ENCODE data around the gene STOX1.
"Not testable (repeated sequence)": the region's sequence is repeated elsewhere in the genome, so short reads cannot be mapped to it uniquely, and the experiment has no call there.

STOX1 gene

DNA sequence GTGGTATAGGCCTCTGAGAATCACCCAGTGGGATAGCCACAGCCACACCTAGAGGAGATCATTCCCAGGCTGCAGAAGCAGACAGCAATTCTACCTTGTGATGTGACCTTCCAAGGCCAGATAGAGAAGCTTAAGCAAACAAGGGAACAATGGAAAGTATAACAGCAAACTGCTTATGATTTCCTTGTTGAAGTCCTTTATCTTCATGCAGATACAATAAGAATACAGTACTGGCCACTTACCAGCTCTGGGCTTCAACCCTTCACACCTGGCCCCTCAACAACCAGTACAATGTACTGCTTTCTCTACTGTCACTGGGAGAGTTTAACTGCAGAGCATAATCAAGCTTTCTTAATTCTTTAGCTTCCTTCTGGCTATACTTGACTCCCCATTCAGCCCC, 51.2 kb downstream of the STOX1 start:
- DNase-seq (ENCODE audit: low spot score): no peak

DNA sequence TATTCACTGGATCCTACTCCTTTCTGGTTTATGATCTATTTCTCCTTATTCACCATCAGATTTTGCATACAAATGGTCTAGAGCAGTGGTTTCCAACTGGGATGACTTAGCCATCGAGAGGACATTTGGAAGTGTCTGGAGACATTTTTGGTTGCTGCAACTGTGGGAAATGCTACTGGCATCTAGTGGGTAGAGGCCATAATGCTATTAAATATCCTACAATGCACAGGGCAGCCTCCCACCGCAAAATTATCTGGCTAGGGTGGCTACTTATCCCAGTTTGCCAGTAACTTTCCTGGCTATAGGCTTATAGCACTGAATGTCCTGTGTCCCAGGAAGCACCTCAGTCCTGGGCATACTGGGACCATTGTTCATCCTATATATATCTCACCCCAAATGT, 52.3 kb downstream of the STOX1 start:
- no peak for DNase-seq (ENCODE audit: low spot score)

DNA sequence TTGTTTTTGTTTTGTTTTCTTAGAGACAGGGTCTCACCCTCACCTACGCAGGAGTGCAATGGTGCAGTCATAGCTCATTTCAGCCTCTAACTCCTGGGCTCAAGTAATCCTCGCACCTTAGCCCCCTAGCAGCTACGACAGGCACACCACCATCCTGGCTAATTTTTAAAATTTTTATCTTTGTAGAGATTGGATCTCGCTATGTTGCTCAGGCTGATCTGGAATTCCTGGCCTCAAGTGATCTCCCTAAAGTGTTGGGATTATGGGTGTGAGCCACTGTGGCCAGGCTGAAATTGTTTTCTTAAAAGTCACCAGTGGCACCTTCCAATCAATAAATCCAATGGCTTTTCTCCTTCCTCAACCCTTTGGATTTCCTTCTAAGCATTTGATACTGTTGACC, 52.9 kb downstream of the STOX1 start:
- no peak for DNase-seq (ENCODE audit: low spot score)

DNA sequence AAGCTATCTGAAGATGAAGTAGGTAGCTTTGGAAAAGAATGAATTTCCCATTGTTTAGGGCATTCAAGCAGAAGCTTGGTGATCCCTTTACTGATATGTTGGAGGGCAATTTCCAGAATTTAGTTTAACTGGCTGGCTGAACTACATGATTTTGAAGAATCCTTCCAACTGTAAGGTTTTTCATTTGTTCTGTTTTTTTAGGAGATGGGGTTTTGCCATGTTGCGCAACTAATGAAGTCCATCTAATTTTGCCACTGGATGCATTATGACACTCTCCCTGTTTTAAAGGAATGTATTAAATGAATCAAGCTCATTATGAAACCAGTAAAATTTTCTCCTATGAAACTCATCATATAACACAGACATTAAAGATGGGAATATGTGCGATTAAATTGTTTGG, 67.7 kb downstream of the STOX1 start:
- DNase-seq (ENCODE audit: low spot score): no peak

DNA sequence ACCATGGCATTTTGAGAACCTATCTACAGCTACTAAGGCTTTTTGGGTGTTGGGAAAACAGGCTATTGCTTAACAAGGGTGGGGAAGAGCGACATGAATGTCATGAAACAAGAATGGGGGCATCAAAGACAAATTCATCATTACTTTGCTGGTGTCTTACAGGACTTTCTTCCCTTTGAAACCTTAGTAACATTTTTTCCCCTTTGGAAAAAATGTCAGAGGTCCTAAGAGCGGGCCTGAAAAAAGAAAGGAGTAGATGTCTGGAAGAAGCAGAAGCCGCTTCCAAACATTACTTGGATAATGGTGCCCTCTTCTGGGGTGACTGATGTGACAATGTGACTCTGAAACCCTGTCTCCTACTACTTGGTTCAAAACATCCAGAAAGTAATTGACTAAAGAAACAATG, 70.0 kb downstream of the STOX1 start:
- DNase-seq (ENCODE audit: low spot score): peak; percentile 65

DNA sequence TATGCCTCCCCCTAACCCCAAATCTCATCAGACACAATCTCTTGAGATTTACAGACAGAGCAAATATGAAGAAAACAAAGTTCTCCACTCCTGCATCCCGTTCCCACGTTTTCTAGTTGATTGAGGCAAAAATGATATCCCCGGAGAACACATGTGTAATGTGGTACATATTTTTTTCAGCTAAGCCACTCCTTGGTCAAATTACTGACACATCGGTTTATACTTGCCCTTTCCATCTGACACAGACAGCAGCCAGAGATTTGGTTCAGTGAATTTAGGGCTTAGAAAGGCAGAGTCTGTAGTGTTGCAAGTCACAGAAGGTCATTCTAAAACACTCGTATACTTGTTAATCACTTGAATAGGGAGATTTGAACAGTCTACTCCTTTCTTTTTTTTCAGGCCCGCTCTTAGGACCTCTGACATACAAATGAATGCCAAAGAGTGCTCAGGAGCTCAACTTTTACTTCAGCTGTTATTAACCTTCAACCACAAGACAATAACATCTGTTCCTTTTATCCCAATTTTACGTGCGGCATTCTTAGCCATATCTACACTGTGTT, 71.9 kb downstream of the STOX1 start:
- DNase-seq (ENCODE audit: low spot score): no peak

DNA sequence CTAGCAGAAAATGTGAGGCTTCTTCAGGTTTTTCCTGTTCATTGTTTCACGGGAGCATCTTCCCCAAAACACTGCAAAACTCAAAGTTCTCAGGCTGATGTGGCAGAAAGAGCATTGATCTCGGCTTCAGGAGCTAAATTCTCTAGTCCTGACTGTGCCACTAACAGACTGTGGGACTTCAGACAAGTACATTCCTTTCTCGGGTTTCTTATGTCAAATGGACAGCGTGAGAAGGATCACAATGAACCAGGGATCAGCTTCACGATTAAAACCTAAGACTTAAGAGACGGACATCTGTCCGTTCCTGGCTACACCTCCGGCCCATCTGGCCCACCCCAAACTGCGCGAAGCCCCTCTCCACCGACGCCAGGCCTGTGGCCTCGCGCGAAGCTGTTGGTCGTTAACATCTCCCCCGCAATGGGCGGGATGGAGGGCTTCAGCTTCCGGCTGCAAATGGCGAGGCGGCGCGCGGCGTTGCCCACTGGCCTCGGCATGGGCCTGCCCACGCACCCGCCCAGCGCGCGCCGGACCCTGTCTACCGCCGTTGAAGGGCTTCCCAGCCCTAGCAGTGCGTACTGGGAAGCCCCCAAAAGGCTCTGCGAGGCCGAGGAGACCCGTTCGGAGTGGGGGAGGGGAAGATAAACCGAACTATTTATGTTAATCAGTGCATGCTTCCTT, 73.2 kb downstream of the STOX1 start:
- DNase-seq (ENCODE audit: low spot score): no peak

DNA sequence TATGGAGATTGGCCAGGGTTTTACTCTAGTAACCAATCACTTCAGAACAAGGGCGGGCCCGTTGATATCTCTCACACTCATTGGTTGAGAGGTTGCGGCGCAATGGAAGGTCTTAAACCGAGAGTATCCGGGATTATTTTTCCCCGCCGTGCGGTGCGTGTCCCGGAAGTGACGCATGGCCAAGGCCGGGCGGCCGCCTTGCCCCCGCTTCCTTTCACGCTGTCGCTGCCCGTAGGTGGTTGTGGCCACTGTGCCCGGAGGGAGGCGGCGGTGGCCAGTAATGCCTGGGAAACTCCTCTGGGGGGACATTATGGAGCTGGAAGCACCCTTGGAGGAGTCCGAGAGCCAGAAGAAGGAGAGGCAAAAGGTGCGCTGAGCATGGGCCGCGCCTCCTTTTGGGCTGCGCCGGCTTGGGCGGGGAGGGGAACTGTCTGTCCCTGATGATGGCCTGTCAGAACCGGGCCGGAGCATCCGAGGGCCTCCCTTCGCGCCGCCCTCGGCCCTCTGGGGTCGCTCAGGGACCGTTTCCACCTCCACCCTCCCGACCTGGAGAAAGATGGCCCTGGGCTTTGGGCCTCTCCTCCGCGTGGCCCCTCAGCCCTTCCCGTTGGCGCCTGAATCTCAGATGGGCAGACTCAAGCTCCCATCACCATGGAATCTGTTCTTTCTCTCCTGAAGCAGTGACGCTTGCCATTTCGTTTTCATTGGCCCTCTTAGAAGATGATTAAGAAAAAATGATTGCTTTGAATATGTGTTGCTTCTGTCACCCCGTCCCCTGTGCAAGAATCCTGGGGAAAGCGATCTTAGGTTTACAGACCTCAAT, 74.0 kb downstream of the STOX1 start, which contains the start of gene DDX50:
Gene DDX50 (plus strand): TSS at position 211 of the 823 bp plus-strand sequence. CDS start 70 bp downstream, at position 281.
- peak; percentile 99 for DNase-seq (ENCODE audit: low spot score)

DNA sequence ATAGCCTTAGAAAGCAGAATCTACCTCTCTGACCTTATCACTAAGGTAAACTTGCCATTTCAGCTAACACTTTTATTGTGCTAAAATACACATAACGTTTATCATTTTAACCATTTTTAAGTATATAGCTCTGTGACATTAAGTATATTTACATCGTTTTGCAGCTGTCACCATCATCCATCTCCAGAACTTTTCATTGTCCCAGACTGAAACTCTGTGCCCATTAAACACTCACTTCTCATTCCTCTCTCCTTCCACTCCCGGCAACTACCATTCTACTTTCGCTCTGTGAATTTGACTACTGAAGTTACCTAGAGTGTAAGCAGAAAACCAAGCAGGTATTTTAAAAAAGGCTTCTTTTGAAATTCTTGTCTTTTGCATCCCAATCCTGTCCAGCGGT, 75.1 kb downstream of the STOX1 start:
- DNase-seq (ENCODE audit: low spot score): no peak

DNA sequence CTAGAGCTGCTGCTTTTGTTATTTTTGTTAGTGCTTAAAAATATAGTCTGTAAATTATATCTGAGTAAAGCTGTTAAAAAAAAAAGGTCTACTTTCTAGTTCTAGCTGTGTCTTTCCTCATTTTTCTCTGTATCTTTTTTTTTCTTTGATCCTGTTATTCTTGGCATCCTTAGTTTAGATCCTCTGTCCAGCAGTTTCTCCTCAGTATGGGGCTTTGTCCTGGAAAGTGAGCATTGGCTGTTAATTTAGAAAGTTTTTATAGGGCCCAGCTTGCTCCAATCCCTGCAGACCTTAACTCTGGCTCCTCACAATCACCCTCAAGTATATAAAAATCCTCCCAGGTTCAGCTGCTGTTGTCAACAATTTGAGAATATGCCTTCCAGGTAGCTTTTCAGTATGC, 97.3 kb downstream of the STOX1 start:
- DNase-seq (ENCODE audit: low spot score): no peak

DNA sequence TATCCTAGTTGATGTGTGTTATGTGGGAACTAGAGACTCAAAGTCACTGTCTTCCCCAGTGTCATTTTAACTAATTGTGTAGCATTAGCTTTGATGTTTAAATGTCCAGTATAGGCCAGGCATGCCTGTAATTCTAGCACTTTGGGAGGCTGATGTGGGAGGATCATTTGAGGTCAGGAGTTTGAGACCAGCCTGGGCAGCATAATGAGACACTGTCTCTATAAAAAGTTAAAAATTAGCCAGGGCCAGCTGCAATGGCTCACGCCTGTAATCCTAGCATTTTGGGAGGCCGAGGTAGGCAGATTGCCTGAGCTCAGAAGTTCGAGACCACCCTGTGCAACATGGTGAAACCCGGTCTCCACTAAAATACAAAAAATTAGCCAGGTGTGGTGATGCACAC, 98.2 kb downstream of the STOX1 start:
- DNase-seq (ENCODE audit: low spot score): no peak

DNA sequence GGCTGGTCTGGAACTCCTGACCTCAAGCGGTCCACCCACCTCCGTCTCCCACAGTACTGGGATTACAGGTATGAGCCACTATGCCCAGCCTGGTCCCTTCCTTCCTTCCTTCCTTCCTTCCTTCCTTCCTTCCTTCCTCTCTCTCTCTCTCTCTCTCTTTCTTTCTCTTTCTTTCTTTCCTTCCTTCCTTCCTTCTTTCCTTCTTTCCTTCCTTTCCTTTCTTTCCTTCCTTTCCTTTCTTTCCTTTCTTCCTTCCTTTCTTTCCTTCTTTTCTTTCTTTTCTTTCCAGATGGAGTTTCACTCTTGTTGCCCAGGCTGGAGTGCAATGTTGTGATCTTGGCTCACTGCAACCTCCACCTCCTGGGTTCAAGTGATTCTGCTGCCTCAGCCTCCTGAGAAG, 101.8 kb downstream of the STOX1 start:
- DNase-seq (ENCODE audit: low spot score): not testable (repeated sequence)

DNA sequence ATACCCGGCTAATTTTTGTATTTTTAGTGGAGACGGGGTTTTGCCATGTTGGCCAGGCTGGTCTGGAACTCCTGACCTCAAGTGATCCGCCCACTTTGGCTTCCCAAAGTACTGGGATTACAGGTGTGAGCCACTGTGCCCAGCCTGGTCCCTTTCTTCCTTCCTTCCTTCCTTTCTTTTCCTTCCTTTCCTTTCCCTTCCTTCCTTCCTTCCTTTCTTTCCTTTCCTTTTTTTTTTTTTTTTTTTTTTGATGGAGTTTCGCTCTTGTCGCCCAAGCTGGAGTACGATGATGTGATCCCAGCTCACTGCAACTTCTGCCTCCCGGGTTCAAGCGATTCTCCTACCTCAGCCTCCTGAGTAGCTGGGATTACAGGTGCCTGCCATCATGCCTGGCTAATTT, 102.6 kb downstream of the STOX1 start:
- DNase-seq (ENCODE audit: low spot score): not testable (repeated sequence)

DNA sequence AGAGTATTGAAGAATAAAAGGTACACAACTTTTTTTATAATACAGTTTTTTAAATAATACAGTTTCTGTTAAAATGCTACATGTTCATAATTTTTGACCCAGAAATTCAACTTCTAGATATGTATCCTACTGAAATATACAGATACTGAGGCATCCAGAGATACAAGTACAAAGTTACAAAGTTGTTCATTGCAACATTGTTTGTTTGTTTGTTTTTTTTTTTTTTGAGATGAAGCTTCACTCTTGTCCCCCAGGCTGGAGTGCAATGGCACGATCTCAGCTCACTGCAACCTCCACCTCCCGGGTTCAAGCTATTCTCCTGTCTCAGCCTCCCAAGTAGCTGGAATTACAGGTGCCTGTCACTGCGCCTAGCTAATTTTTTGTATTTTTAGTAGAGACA, 105.5 kb downstream of the STOX1 start:
- not testable (repeated sequence) for DNase-seq (ENCODE audit: low spot score)

DNA sequence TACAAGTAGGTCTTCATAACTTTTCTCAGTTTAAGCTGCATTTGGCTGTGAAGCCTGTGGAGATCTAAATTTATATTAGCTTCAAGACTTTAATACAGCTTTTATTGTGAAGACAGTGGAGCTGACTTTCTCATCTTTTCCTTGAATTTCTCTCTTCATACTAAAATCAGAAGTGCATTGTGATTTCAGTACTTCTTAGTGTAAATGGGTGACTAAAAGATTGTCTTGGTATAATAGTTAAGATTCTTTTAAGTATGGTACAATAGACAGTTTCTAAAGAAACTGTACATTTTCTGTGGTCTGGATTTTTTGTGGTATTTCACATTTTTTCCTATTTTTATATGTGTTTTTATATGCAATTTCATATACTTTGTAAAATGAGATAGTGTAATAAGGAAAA, 107.7 kb downstream of the STOX1 start:
- no peak for DNase-seq (ENCODE audit: low spot score)

DNA sequence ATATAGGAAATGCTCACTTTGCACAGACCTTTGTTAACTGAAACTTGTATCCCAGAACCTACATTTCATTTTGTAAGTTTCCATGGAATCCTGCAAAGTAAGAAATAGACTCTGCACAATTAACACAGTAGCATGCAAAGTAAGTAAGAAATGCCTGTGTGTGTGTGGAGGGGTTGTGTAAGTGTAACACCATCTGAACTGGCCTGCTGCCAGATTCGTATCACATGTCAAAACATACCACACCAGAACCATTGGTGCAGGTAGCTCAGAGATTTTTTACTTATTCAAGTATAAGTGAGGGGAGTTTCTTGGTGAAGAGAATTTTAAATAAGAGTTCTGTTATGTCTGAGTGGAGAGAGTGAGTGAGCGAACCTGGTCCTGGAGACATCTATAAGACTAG, 110.8 kb downstream of the STOX1 start:
- no peak for DNase-seq (ENCODE audit: low spot score)

DNA sequence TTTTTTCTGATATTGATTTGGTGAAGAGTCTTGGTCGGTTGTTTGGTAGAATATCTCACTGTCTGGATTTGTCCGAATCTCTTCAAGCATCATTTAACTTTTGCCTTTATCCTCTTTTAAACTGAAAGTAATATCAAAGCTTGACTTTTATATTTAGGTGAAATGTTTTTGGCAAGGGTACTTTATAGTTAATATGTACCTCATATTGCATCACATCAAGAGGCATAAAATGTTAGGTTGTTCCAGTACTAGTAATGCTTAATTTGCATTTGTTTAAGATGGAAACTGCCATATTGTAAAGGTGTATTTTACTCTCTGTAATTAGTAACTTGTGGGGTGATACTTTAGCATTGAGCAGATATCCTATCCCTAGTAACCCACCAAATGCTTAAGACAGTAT, 111.6 kb downstream of the STOX1 start:
- DNase-seq (ENCODE audit: low spot score): no peak

DNA sequence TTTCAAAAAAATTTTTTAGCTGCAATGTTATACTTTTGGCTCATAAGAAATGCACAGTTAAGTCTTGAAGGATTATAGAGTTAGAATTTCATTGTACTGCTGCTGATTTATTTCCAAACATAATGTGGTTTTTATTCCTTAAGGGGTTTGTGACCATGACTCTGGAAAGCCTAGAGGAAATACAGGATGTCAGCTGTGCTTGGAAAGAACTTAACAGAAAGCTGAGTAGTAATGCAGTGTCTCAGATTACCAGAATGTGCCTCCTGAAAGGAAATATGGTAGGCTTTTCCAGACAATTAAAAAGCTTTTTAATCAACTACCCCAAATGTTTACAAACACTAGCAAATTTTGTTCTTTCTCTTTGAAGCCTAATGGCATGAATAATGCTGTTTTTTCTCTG, 113.6 kb downstream of the STOX1 start:
- not testable (repeated sequence) for DNase-seq (ENCODE audit: low spot score)
